ENCODE results near the gene RAB11FIP3. TPM values are rescaled to one million over a fixed set of nuclear protein-coding genes. Genes with fewer than 3 reads are reported as not detected.

Gene RAB11FIP3
- total RNA-seq, 2 experiments from 2014 or later = 29.0 to 51.2 TPM

- no peak for DNase-seq (ENCODE audit: low spot score)
- Histone ChIP-seq H3K9me2 (ENCODE audit: insufficient read depth, low read length) (no peaks in the 10 kb centered on the region), H3K27ac (ENCODE audit: low read depth, low read length, poor library complexity, severe bottlenecking) (no peak overlapping the region), H3K4me1 (ENCODE audit: insufficient read depth, low read length, poor library complexity, severe bottlenecking) (peaks cover 9% of the 10 kb centered on the region), H2AFZ (ENCODE audit: low read length) (no peak overlapping the region), H3K4me3 (ENCODE audit: low read depth, low read length, poor library complexity, severe bottlenecking) (no peak overlapping the region), H3K4me2 (ENCODE audit: low read length) (no peak overlapping the region), H3K9me3 (ENCODE audit: low read length) (no peaks in the 10 kb centered on the region), H3K36me3 (ENCODE audit: insufficient read depth, low read length) (no peaks in the 10 kb centered on the region), H3K79me2 (ENCODE audit: insufficient read depth, low read depth, low read length) (no peaks in the 10 kb centered on the region), H4K20me1 (ENCODE audit: insufficient read depth, low read length) (no peaks in the 10 kb centered on the region)
- intact Hi-C loops (cut with micrococcal nuclease; ENCODE audit: unreplicated experiment) = no loop called here
- TF ChIP-seq EZH2phosphoT487 (IDR thresholded peaks at IDR 0.05; ENCODE audit: borderline replicate concordance, low read depth, low read length) = no peak
- TF ChIP-seq CTCF (conservative IDR thresholded peaks at IDR 0.05; ENCODE audit: low read length) = no peak
- BruUV-seq (replicated peaks) = no TSS peak
- ChIA-PET CTCF (ENCODE audit: unreplicated experiment) (no interaction called here), POLR2A (interaction anchor here (0.6 to 1.0 kb wide), 2 partner anchors 10 to 102 kb away, joined by 3 to 4 read pairs; no protein-coding TSS in a partner anchor)
Observed at GRCh38 chr16:454397-454940, 29.0 kb downstream of the RAB11FIP3 start.

- no peaks in the 10 kb centered on the region for H3K9me2 ChIP-seq (ENCODE audit: insufficient read depth, low read length)
- H3K4me2 ChIP-seq (ENCODE audit: low read length) = no peak overlapping the region
- DNase-seq (ENCODE audit: low spot score) = no peak
- POLR2A ChIA-PET = interaction anchor here (0.6 kb wide), 1 partner anchor 11 kb away, joined by 3 read pairs; no protein-coding TSS in a partner anchor
- no peak overlapping the region for H3K27ac ChIP-seq (ENCODE audit: low read depth, low read length, poor library complexity, severe bottlenecking)
- no TSS peak for BruUV-seq (replicated peaks)
- intact Hi-C loops (cut with micrococcal nuclease; ENCODE audit: unreplicated experiment) = no loop called here
- 0 out of 2 replicates have a peak, but pooled peaks cover 4% of the 10 kb centered on the region for H3K79me2 ChIP-seq (ENCODE audit: insufficient read depth, low read depth, low read length)
- CTCF ChIA-PET (ENCODE audit: unreplicated experiment) = no interaction called here
- H2AFZ ChIP-seq (ENCODE audit: low read length) = no peak overlapping the region
- no peaks in the 10 kb centered on the region for H3K9me3 ChIP-seq (ENCODE audit: low read length)
- no peak overlapping the region for H3K4me3 ChIP-seq (ENCODE audit: low read depth, low read length, poor library complexity, severe bottlenecking)
- H4K20me1 ChIP-seq (ENCODE audit: insufficient read depth, low read length) = no peaks in the 10 kb centered on the region
- TF ChIP-seq CTCF (conservative IDR thresholded peaks at IDR 0.05; ENCODE audit: low read length) (no peak), EZH2phosphoT487 (IDR thresholded peaks at IDR 0.05; ENCODE audit: borderline replicate concordance, low read depth, low read length) (no peak)
- H3K4me1 ChIP-seq (ENCODE audit: insufficient read depth, low read length, poor library complexity, severe bottlenecking) = peaks cover 2% of the 10 kb centered on the region
- no peaks in the 10 kb centered on the region for H3K36me3 ChIP-seq (ENCODE audit: insufficient read depth, low read length)
Observed at GRCh38 chr16:455453-455852, 30.0 kb downstream of the RAB11FIP3 start.

GRCh38 chr16:456891-457483 lies 31.5 kb downstream of the RAB11FIP3 start:
- CTCF ChIA-PET (ENCODE audit: unreplicated experiment) = no interaction called here
- Histone ChIP-seq H3K9me2 (ENCODE audit: insufficient read depth, low read length) (no peaks in the 10 kb centered on the region), H3K36me3 (ENCODE audit: insufficient read depth, low read length) (no peaks in the 10 kb centered on the region), H3K4me2 (ENCODE audit: low read length) (no peak overlapping the region), H3K9me3 (ENCODE audit: low read length) (no peaks in the 10 kb centered on the region), H3K79me2 (ENCODE audit: insufficient read depth, low read depth, low read length) (0 out of 2 replicates have a peak, but pooled peaks cover 4% of the 10 kb centered on the region), H4K20me1 (ENCODE audit: insufficient read depth, low read length) (no peaks in the 10 kb centered on the region), H3K4me3 (ENCODE audit: low read depth, low read length, poor library complexity, severe bottlenecking) (no peak overlapping the region), H2AFZ (ENCODE audit: low read length) (no peak overlapping the region), H3K27ac (ENCODE audit: low read depth, low read length, poor library complexity, severe bottlenecking) (no peak overlapping the region), H3K4me1 (ENCODE audit: insufficient read depth, low read length, poor library complexity, severe bottlenecking) (no peaks in the 10 kb centered on the region)
- DNase-seq (ENCODE audit: low spot score) = no peak
- POLR2A ChIA-PET = no interaction called here
- intact Hi-C loops (cut with micrococcal nuclease; ENCODE audit: unreplicated experiment) = no loop called here
- no TSS peak for BruUV-seq (replicated peaks)
- TF ChIP-seq CTCF (conservative IDR thresholded peaks at IDR 0.05; ENCODE audit: low read length) (no peak), EZH2phosphoT487 (IDR thresholded peaks at IDR 0.05; ENCODE audit: borderline replicate concordance, low read depth, low read length) (no peak)

All from OCI-LY7 (cell line).